A549 (cell line): Measurements from ENCODE around the gene TMEM229A.

Experiments
- CHD2 ChIP-seq: fragments of 150-350 bp; IDR thresholded peaks from 2 replicates; pipeline ENCODE4 v1.6.1; 2014; ENCODE audit warnings: low read length; ENCODE audit not compliant: partially characterized antibody
- CTCF ChIP-seq: fragments of >200 bp; sonication (Bioruptor Twin); formaldehyde crosslinking; IDR thresholded peaks from 3 replicates; pipeline ENCODE4 v1.5.1; 2016
- E2F6 ChIP-seq: IDR thresholded peaks from 2 replicates; pipeline ENCODE4 v1.6.1; 2012; ENCODE audit warnings: low read depth, borderline replicate concordance
- MYC ChIP-seq: IDR thresholded peaks from 2 replicates; pipeline ENCODE4 v1.6.1; 2012; ENCODE audit warnings: mild to moderate bottlenecking, inconsistent platforms, low read length, improper control_type of control experiment, borderline replicate concordance
- NR3C1 ChIP-seq: fragments of >200 bp; sonication (Bioruptor Twin); formaldehyde crosslinking; IDR thresholded peaks from 3 replicates; pipeline ENCODE4 v1.6.1; 2017
- RAD21 ChIP-seq, 2 experiments: fragments of >200 bp in 1 of 2; sonication (Bioruptor Twin) in 1 of 2; formaldehyde crosslinking in 1 of 2; IDR thresholded peaks in 1 of 2; conservative IDR thresholded peaks in 1 of 2; 2 replicates in 1 of 2; 3 replicates in 1 of 2; pipeline ENCODE4 v1.6.1; 2012 to 2018; ENCODE audit warnings: inconsistent platforms in 1 of 2
- REST ChIP-seq: fragments of 200-600 bp; sonication (generic); IDR thresholded peaks from 2 replicates; pipeline ENCODE4 v1.6.1; 2016; ENCODE audit warnings: antibody characterized with exemption, mild to moderate bottlenecking, moderate library complexity
- USF2 ChIP-seq: fragments of 450-650 bp; IDR thresholded peaks from 2 replicates; pipeline ENCODE4 v1.6.1; 2014; ENCODE audit warnings: antibody characterized with exemption

GRCh38 chr7:124027236-124027635, 5.6 kb downstream of the TMEM229A start:
- TF ChIP-seq REST, result no peak
- no peak for TF ChIP-seq CTCF
- no peak for TF ChIP-seq RAD21 (conservative IDR thresholded peaks at IDR 0.05 in 1 of 2, IDR thresholded peaks at IDR 0.05 in 1 of 2)
- TF ChIP-seq USF2, result no peak
- TF ChIP-seq MYC, result no peak
- no peak for TF ChIP-seq NR3C1
- no peak for TF ChIP-seq E2F6
- TF ChIP-seq CHD2, result no peak
